ENCODE data around the gene RNF175. TPM values are rescaled to one million over a fixed set of nuclear protein-coding genes. Genes with fewer than 3 reads are reported as not detected.
"Not testable (repeated sequence)": the region's sequence is repeated elsewhere in the genome, so short reads cannot be mapped to it uniquely, and the experiment has no call there.

RNF175 gene
- total RNA-seq, 2 donors from 2014 or later: not detected

GRCh38 chr4:153676984-153677383, 82.8 kb downstream of the RNF175 start:
- H3K4me1 Mint-ChIP-seq: no peaks in the 10 kb centered on the region
- ATAC-seq: no peak
- H3K9me3 ChIP-seq (ENCODE audit: control insufficient read depth, low read length, poor library complexity, severe bottlenecking): peaks cover 2% of the 10 kb centered on the region
- H3K36me3 Mint-ChIP-seq (ENCODE audit: low read depth): no peaks in the 10 kb centered on the region
- no peak overlapping the region for H3K4me3 Mint-ChIP-seq
- no peak for DNase-seq
- H3K27ac Mint-ChIP-seq: no peak overlapping the region
- peaks cover 10% of the 10 kb centered on the region for H3K27me3 Mint-ChIP-seq

- peaks cover 2% of the 10 kb centered on the region for H3K9me3 ChIP-seq (ENCODE audit: control insufficient read depth, low read length, poor library complexity, severe bottlenecking)
- Mint-ChIP-seq H3K4me3 (no peak overlapping the region), H3K36me3 (ENCODE audit: low read depth) (no peaks in the 10 kb centered on the region), H3K27ac (no peak overlapping the region), H3K4me1 (no peaks in the 10 kb centered on the region), H3K27me3 (peaks cover 5% of the 10 kb centered on the region)
- ATAC-seq (no peak), DNase-seq (no peak)
Measured at GRCh38 chr4:153676486-153676885, 83.3 kb downstream of the RNF175 start.

- H3K27ac Mint-ChIP-seq: no peak overlapping the region
- no peaks in the 10 kb centered on the region for H3K36me3 Mint-ChIP-seq (ENCODE audit: low read depth)
- peaks cover 2% of the 10 kb centered on the region for H3K9me3 ChIP-seq (ENCODE audit: control insufficient read depth, low read length, poor library complexity, severe bottlenecking)
- DNase-seq: no peak
- ATAC-seq: no peak
- no peaks in the 10 kb centered on the region for H3K4me1 Mint-ChIP-seq
- no peak overlapping the region for H3K4me3 Mint-ChIP-seq
- H3K27me3 Mint-ChIP-seq: peaks cover 8% of the 10 kb centered on the region
Measured at GRCh38 chr4:153669838-153670237, 90.0 kb downstream of the RNF175 start.

- Mint-ChIP-seq H3K4me1 (no peaks in the 10 kb centered on the region), H3K4me3 (no peak overlapping the region), H3K27me3 (peaks cover 8% of the 10 kb centered on the region), H3K27ac (no peak overlapping the region), H3K36me3 (ENCODE audit: low read depth) (no peaks in the 10 kb centered on the region)
- DNase-seq (no peak), ATAC-seq (no peak)
- H3K9me3 ChIP-seq (ENCODE audit: control insufficient read depth, low read length, poor library complexity, severe bottlenecking): peaks cover 2% of the 10 kb centered on the region
Measured at GRCh38 chr4:153668647-153669046, 91.2 kb downstream of the RNF175 start.

GRCh38 chr4:153666505-153666904, 93.3 kb downstream of the RNF175 start:
- not testable (repeated sequence) for DNase-seq; H3K4me1 Mint-ChIP-seq; H3K27me3 Mint-ChIP-seq; H3K9me3 ChIP-seq (ENCODE audit: control insufficient read depth, low read length, poor library complexity, severe bottlenecking); H3K27ac Mint-ChIP-seq; H3K4me3 Mint-ChIP-seq; ATAC-seq; H3K36me3 Mint-ChIP-seq (ENCODE audit: low read depth)

- Mint-ChIP-seq H3K4me1 (no peaks in the 10 kb centered on the region), H3K36me3 (ENCODE audit: low read depth) (no peaks in the 10 kb centered on the region), H3K27ac (no peak overlapping the region), H3K27me3 (peaks cover 8% of the 10 kb centered on the region), H3K4me3 (no peak overlapping the region)
- peaks cover 2% of the 10 kb centered on the region for H3K9me3 ChIP-seq (ENCODE audit: control insufficient read depth, low read length, poor library complexity, severe bottlenecking)
- no peak for ATAC-seq
- DNase-seq: no peak
Measured at GRCh38 chr4:153663667-153664066, 96.2 kb downstream of the RNF175 start.

GRCh38 chr4:153661908-153662307, 97.9 kb downstream of the RNF175 start:
- no peak overlapping the region for H3K27ac Mint-ChIP-seq
- DNase-seq: no peak
- no peak for ATAC-seq
- H3K36me3 Mint-ChIP-seq (ENCODE audit: low read depth): no peaks in the 10 kb centered on the region
- H3K27me3 Mint-ChIP-seq: no peaks in the 10 kb centered on the region
- H3K9me3 ChIP-seq (ENCODE audit: control insufficient read depth, low read length, poor library complexity, severe bottlenecking): no peaks in the 10 kb centered on the region
- H3K4me1 Mint-ChIP-seq: no peaks in the 10 kb centered on the region
- no peak overlapping the region for H3K4me3 Mint-ChIP-seq

GRCh38 chr4:153661215-153661822, 98.5 kb downstream of the RNF175 start:
- Mint-ChIP-seq H3K27me3 (peaks cover 4% of the 10 kb centered on the region), H3K27ac (no peak overlapping the region), H3K36me3 (ENCODE audit: low read depth) (peaks cover 2% of the 10 kb centered on the region), H3K4me1 (no peaks in the 10 kb centered on the region), H3K4me3 (no peak overlapping the region)
- ATAC-seq (no peak), DNase-seq (no peak)
- no peaks in the 10 kb centered on the region for H3K9me3 ChIP-seq (ENCODE audit: control insufficient read depth, low read length, poor library complexity, severe bottlenecking)

Other genes with a start within 250 kb of the RNF175 start
- gene TLR2, start 75.7 kb downstream of the RNF175 start, total RNA-seq: 1 to 10 TPM; 7.3 to 9.2 TPM
- not detected for gene SFRP2, start 29.1 kb upstream of the RNF175 start, total RNA-seq

Data from T-helper 17 cell (primary cell).